ENCODE measurements around the gene TLL1.

TLL1 gene

DNA sequence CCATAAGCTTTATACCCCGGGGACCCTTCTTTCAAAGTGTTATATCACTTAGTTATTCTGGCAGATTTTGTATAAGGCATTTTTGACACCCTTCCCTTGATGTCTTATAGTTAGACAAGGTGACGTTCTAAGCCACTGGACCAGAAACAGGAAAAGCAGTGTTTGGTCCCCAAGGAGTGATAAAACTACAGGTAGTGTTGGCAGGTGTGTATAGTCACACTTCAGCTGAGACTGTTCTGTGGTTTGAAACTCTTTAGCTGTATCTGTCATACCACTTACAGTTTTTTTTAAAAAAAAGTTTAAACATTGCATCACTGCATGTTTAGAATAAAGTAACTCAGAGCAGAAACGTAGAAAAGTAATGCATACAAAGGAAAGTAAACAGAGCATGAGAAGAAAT lies 48.5 kb downstream of the TLL1 start:
- H3K4me3 ChIP-seq (ENCODE audit: low read depth, low read length) = no peak overlapping the region
- DNase-seq (ENCODE audit: low read depth) = no peak
- TF ChIP-seq CTCF (conservative IDR thresholded peaks at IDR 0.05; ENCODE audit: low read depth, low read length) = no peak

GRCh38 chr4:165922747-165923146 lies 49.7 kb downstream of the TLL1 start:
- no peak for TF ChIP-seq CTCF (conservative IDR thresholded peaks at IDR 0.05; ENCODE audit: low read depth, low read length)
- DNase-seq (ENCODE audit: low read depth) = no peak
- H3K4me3 ChIP-seq (ENCODE audit: low read depth, low read length) = no peak overlapping the region

DNA sequence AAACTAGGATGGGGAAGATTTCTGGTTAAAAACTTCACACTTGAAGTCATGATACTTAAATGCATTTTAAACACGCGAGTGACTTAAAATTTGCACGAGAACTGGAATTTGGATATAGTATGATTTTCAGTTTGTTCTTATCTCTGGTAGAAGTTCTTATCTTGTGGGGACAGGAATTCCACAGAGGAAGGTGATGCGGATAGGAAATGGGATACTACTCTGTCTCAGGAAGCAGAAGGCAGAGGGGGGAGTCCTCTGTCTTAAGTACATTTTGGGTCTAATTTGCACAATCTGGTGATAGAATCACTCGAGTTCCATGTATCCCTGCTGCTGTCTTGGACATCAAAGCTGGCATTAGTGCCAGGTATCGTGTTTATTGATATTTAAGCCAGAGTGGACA lies 53.3 kb downstream of the TLL1 start:
- no peak for TF ChIP-seq CTCF (conservative IDR thresholded peaks at IDR 0.05; ENCODE audit: low read depth, low read length)

DNA sequence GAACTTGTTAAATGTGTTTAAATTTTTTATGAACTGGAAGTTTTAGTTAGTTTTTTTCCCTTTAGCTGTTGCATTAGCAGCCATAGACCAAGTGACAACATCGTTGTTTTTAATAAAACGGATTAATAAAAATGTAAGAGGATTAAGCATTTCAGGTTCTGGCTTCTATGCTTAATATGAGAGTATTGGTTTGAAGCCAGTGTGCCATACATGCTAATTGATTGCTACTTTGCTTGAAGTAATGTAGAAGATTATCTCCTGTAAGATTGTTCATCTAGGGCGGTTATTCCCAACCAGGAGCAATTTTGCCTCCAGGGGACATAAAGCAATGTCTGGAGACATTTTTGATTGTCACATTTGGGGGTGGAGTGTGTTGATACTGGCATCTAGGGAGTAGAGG lies 54.3 kb downstream of the TLL1 start:
- no peak for DNase-seq (ENCODE audit: low read depth)
- no peak for TF ChIP-seq CTCF (conservative IDR thresholded peaks at IDR 0.05; ENCODE audit: low read depth, low read length)
- H3K4me3 ChIP-seq (ENCODE audit: low read depth, low read length) = no peak overlapping the region

More for the DNA sequence above, 53.3 kb downstream of the TLL1 start:
- H3K4me3 ChIP-seq (ENCODE audit: low read depth, low read length) = no peak overlapping the region
- no peak for DNase-seq (ENCODE audit: low read depth)

- H3K4me3 ChIP-seq (ENCODE audit: low read depth, low read length) = no peak overlapping the region
- TF ChIP-seq CTCF (conservative IDR thresholded peaks at IDR 0.05; ENCODE audit: low read depth, low read length) = no peak
- no peak for DNase-seq (ENCODE audit: low read depth)
These were observed 54.8 kb downstream of the TLL1 start for GRCh38 chr4:165927815-165928214.

DNA sequence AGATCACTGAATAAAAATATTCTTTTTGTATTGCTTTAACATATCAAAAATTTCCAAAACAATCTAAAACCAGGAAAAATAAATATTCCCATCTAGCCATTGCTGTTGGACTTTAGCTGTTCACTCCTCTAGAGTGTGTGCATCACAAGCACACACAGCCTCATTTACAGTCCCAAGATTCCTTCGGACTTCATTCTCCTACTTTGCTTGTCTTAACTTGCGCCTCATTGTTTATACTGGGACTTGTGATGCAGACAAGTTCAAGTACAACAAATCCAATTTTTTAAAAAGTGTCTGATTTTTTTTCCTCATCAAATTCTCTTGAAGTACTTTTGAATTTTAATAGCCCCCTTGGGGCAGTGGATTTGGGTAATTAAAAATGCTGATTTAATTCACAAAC lies 55.6 kb downstream of the TLL1 start:
- DNase-seq (ENCODE audit: low read depth) = no peak
- H3K4me3 ChIP-seq (ENCODE audit: low read depth, low read length) = no peak overlapping the region
- no peak for TF ChIP-seq CTCF (conservative IDR thresholded peaks at IDR 0.05; ENCODE audit: low read depth, low read length)

DNA sequence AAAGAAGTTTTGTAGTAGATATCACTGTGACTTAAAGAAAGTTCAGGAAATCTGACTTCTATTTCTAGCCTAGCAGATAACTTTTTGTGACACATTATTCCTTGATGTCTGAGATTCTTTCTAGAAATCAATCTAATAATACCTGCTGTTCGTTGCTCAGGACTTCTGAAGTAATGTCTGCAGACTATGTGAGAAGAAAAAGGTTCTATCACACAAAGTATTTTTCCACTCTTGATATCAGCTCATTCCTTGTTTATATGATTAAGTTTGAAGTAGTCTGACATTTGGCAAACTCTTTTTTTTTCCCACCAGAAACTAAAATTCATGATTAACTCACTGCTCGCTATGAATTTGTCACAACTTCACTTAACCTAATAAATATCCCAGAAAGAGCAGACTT lies 56.6 kb downstream of the TLL1 start:
- no peak for DNase-seq (ENCODE audit: low read depth)
- no peak overlapping the region for H3K4me3 ChIP-seq (ENCODE audit: low read depth, low read length)
- no peak for TF ChIP-seq CTCF (conservative IDR thresholded peaks at IDR 0.05; ENCODE audit: low read depth, low read length)
